Central memory CD8-positive, alpha-beta T cell (primary cell): Measurements from ENCODE around the gene ARHGAP24.
"Not testable (repeated sequence)": the region's sequence is repeated elsewhere in the genome, so short reads cannot be mapped to it uniquely, and the experiment has no call there.

ENCODE experiments used
- ATAC-seq: fragments of 150-1000 bp; cut with Tn5 transposase; replicated peaks from 2 replicates; pipeline ENCODE4 v1.10.0; 2022; ENCODE audit warnings: mild to moderate bottlenecking, moderate FRiP score, moderate number of reproducible peaks; ENCODE audit not compliant: poor library complexity, severe bottlenecking; ENCODE audit errors: extremely low read depth
- DNase-seq, 2 donors: peaks; one replicate each; pipeline ENCODE4 v3.0.0; 2021; ENCODE audit warnings: low spot score in 2 of 2
- H3K27ac Mint-ChIP-seq: one replicate; pipeline ENCODE4 v1.8.0; 2022; ENCODE audit warnings: low read depth, mild to moderate bottlenecking, moderate library complexity, mixed read lengths
- H3K27me3 Mint-ChIP-seq: one replicate; pipeline ENCODE4 v1.8.0; 2022; ENCODE audit warnings: mixed read lengths
- H3K36me3 Mint-ChIP-seq: one replicate; pipeline ENCODE4 v1.8.0; 2022; ENCODE audit warnings: mild to moderate bottlenecking, moderate library complexity, mixed read lengths; ENCODE audit not compliant: insufficient read depth
- H3K4me1 Mint-ChIP-seq: one replicate; pipeline ENCODE4 v1.8.0; 2022; ENCODE audit warnings: mixed read lengths
- H3K4me3 Mint-ChIP-seq: one replicate; pipeline ENCODE4 v1.8.0; 2022; ENCODE audit warnings: mild to moderate bottlenecking, moderate library complexity, mixed read lengths
- H3K9me3 Mint-ChIP-seq: one replicate; pipeline ENCODE4 v1.8.0; 2022; ENCODE audit warnings: mixed read lengths

Gene ARHGAP24

DNA sequence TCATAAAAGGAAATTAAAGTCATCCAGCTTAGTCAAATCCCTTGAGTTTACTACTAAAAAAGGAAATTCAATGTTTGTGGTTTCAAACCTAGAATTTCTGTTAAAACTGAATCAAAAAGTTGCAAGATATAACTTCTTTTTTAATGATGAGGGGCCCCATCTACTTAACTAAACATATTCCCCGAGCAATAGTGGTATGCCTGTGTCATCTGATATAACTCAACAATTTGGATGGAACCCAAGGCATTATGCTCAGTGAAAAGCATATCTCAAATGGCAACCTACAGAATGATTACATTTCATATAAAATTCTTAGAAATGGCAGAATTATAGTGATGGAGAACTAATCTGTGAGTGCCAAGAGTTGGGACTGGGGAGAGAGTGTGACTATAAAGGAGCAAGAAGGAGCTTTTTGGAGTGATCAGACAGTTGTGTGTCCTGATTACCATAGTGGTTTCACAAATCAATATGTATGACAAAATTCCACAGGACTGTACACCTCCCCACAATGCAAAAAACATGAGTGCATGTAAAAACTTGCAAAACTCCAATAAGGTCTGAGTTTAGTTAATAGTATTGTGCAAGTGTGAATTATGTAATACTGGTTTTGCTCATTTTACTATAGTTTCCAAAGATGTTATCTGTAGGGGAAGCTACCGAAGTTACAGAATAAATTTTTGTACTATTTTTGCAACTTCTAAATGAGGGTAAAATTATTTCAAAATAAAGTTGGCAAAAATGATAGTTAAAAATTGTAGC, 323.2 kb downstream of the ARHGAP24 start:
- peaks cover 13% of the 10 kb centered on the region for H3K9me3 Mint-ChIP-seq
- H3K27me3 Mint-ChIP-seq: no peaks in the 10 kb centered on the region
- DNase-seq: no peak
- no peak overlapping the region for H3K27ac Mint-ChIP-seq
- H3K4me1 Mint-ChIP-seq: no peaks in the 10 kb centered on the region
- ATAC-seq: no peak
- H3K36me3 Mint-ChIP-seq: no peaks in the 10 kb centered on the region
- no peak overlapping the region for H3K4me3 Mint-ChIP-seq

- Mint-ChIP-seq H3K27ac (no peak overlapping the region), H3K4me3 (no peak overlapping the region), H3K36me3 (no peaks in the 10 kb centered on the region), H3K27me3 (no peaks in the 10 kb centered on the region), H3K9me3 (peaks cover 22% of the 10 kb centered on the region), H3K4me1 (no peaks in the 10 kb centered on the region)
- ATAC-seq (no peak), DNase-seq (no peak)
Measured at GRCh38 chr4:85803856-85804255, 328.9 kb downstream of the ARHGAP24 start.

- H3K4me3 Mint-ChIP-seq: no peak overlapping the region
- H3K9me3 Mint-ChIP-seq: peaks cover 16% of the 10 kb centered on the region
- no peaks in the 10 kb centered on the region for H3K4me1 Mint-ChIP-seq
Measured at GRCh38 chr4:85805891-85806290, 330.9 kb downstream of the ARHGAP24 start.

DNA sequence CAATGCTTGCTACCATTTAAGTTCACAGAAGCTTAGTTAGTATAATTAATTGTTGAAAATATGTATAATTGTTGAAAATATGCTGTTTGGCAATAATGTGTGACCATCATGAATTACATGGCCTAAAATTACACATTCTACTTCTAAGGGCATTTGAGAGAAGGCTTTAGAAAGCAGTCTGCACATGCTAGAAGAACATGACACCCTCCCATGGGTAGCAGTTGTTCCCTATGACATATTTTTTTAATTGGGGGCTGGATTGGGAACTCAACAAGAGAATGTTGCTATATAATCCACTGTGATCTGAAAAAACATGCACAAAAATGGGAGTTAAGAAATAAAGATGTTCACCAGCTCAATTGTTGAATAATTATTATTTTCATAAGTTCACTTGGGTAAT, 331.4 kb downstream of the ARHGAP24 start:
- H3K36me3 Mint-ChIP-seq: no peaks in the 10 kb centered on the region
- no peaks in the 10 kb centered on the region for H3K27me3 Mint-ChIP-seq
- no peak overlapping the region for H3K4me3 Mint-ChIP-seq
- no peak for DNase-seq
- H3K9me3 Mint-ChIP-seq: peaks cover 16% of the 10 kb centered on the region
- no peak overlapping the region for H3K27ac Mint-ChIP-seq
- ATAC-seq: no peak
- no peaks in the 10 kb centered on the region for H3K4me1 Mint-ChIP-seq

More at GRCh38 chr4:85805891-85806290, 330.9 kb downstream of the ARHGAP24 start:
- no peak for DNase-seq
- no peaks in the 10 kb centered on the region for H3K27me3 Mint-ChIP-seq
- H3K27ac Mint-ChIP-seq: no peak overlapping the region
- no peaks in the 10 kb centered on the region for H3K36me3 Mint-ChIP-seq
- ATAC-seq: no peak

- Mint-ChIP-seq H3K27ac (no peak overlapping the region), H3K27me3 (no peaks in the 10 kb centered on the region), H3K36me3 (no peaks in the 10 kb centered on the region), H3K9me3 (peaks cover 16% of the 10 kb centered on the region), H3K4me3 (no peak overlapping the region), H3K4me1 (no peaks in the 10 kb centered on the region)
- ATAC-seq: no peak
- DNase-seq: no peak
Measured at GRCh38 chr4:85807247-85807950, 332.4 kb downstream of the ARHGAP24 start.

GRCh38 chr4:85808104-85808503, 333.2 kb downstream of the ARHGAP24 start:
- Mint-ChIP-seq H3K4me3 (no peak overlapping the region), H3K36me3 (no peaks in the 10 kb centered on the region), H3K27ac (no peak overlapping the region), H3K9me3 (peaks cover 16% of the 10 kb centered on the region), H3K4me1 (no peaks in the 10 kb centered on the region), H3K27me3 (no peaks in the 10 kb centered on the region)
- DNase-seq (no peak), ATAC-seq (no peak)

DNA sequence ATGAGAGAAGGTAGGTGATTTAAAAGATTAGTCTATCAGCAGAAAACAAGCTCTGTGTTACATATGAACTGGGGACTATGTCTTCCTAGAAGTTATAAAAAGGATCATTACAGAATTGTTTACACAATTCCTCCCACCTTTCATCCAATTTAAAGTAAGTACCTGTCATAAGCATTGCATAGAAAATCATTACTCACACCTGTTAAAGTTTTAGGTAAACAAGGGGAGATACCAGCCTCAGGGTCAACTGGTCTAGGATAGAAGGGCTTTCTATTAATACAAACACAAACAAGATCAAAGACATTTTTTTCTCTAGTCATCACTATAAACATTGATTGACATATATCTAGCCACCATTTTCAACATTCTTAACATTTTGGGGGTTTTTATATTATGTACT, 333.9 kb downstream of the ARHGAP24 start:
- DNase-seq (no peak), ATAC-seq (no peak)
- H3K36me3 Mint-ChIP-seq: no peaks in the 10 kb centered on the region
- H3K27me3 Mint-ChIP-seq: no peaks in the 10 kb centered on the region
- H3K4me1 Mint-ChIP-seq: no peaks in the 10 kb centered on the region
- H3K9me3 Mint-ChIP-seq: peaks cover 20% of the 10 kb centered on the region
- H3K27ac Mint-ChIP-seq: no peak overlapping the region
- H3K4me3 Mint-ChIP-seq: no peak overlapping the region

DNA sequence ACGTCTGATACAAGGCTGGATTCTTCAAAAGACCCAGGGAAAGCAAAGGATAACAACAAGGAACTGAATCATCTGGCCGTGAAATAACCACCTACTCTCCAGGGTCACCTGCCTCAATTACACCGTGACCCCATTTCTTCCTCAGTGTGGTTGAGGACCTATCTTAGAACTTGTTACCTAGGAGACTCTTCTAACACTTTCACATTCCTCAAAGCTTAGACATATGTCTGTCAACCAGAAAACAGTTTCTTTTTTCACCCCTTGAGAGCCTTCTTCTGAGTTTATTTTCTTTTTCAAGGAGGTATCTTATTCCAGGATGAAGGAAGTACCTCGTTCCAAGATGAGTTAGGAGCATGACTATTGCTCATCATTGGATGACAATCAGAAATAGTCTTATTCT, 337.8 kb downstream of the ARHGAP24 start:
- Mint-ChIP-seq H3K36me3 (no peaks in the 10 kb centered on the region), H3K4me3 (no peak overlapping the region), H3K27ac (no peak overlapping the region), H3K27me3 (no peaks in the 10 kb centered on the region), H3K9me3 (peaks cover 17% of the 10 kb centered on the region), H3K4me1 (no peaks in the 10 kb centered on the region)
- DNase-seq: no peak
- ATAC-seq: no peak

- ATAC-seq: no peak
Measured at GRCh38 chr4:85815796-85816459, 341.0 kb downstream of the ARHGAP24 start.

DNA sequence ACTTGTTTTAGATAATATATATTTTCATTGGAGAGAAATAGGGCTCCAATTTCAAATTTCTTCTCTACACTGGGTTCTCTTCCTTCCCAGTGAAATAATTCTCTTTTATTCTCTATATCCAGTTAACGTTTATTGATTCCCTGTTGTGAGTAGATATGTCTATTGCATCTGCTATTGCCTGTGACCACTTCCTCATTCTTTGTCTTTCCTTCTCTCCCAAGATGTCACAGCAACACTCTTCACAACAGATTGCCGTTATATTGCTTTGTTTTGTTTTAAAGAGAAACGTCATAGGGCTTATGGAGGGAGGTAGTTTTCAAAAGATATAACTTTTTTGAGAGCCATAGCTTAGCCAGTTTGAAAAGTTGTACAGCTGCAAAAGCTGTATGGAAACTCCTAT, 343.8 kb downstream of the ARHGAP24 start:
- ATAC-seq (no peak), DNase-seq (no peak)
- Mint-ChIP-seq H3K36me3 (no peaks in the 10 kb centered on the region), H3K4me3 (no peak overlapping the region), H3K9me3 (peaks cover 21% of the 10 kb centered on the region), H3K4me1 (no peaks in the 10 kb centered on the region), H3K27me3 (no peaks in the 10 kb centered on the region), H3K27ac (no peak overlapping the region)

More at GRCh38 chr4:85815796-85816459, 341.0 kb downstream of the ARHGAP24 start:
- Mint-ChIP-seq H3K27ac (no peak overlapping the region), H3K27me3 (no peaks in the 10 kb centered on the region), H3K9me3 (peaks cover 23% of the 10 kb centered on the region), H3K4me3 (no peak overlapping the region), H3K4me1 (no peaks in the 10 kb centered on the region), H3K36me3 (no peaks in the 10 kb centered on the region)
- no peak for DNase-seq

GRCh38 chr4:85820101-85820500, 345.2 kb downstream of the ARHGAP24 start:
- ATAC-seq, DNase-seq, H3K4me1 Mint-ChIP-seq, H3K27ac Mint-ChIP-seq, H3K27me3 Mint-ChIP-seq, H3K36me3 Mint-ChIP-seq, H3K4me3 Mint-ChIP-seq: not testable (repeated sequence)
- peaks cover 23% of the 10 kb centered on the region for H3K9me3 Mint-ChIP-seq

DNA sequence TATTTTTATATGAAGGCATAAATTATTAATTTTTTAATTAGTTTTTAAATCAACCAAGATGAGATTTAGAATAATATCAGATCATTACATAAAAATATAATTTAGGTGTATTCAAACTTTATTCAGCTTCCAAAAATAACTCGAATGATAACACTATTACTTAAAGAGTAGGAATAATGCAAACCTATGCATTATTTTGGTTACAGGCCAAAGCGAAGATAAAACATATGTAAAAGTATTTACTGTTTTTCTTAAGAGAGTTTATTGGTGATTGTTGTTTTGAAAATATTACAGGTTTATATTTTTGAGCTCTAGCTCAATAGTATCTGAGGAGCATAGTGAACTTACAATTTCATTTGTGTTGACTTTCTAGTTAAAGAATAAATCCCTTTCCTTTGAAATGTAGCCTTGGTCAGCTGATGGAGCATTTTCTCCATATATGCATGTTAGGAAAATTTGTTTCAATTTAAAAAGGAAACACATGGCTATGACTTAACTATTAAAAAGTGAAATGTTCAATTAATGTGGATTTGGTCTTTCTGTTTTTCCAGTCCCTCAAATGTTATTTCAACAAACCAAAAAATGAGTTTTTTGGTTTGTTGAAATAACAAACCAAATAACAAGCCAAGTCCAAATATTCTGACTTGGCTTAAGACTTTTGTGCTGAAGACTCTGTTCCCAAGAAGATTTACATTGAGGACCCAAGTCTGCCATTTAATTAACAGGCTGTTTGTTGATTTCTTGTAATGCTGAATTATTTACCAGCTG, 346.9 kb downstream of the ARHGAP24 start:
- no peak overlapping the region for H3K27ac Mint-ChIP-seq
- H3K27me3 Mint-ChIP-seq: no peaks in the 10 kb centered on the region
- DNase-seq (no peak), ATAC-seq (no peak)
- no peak overlapping the region for H3K4me3 Mint-ChIP-seq
- H3K36me3 Mint-ChIP-seq: no peaks in the 10 kb centered on the region
- peaks cover 16% of the 10 kb centered on the region for H3K9me3 Mint-ChIP-seq
- H3K4me1 Mint-ChIP-seq: no peaks in the 10 kb centered on the region
